HG03442 (cell line): Measurements from ENCODE around the gene CLEC16A.

Experiments used
- ATAC-seq: cut with Tn5 transposase; IDR thresholded peaks from one replicate; pipeline ENCODE4 v1.9.1; 2021; ENCODE audit warnings: mild to moderate bottlenecking, moderate library complexity; ENCODE audit not compliant: unreplicated experiment

Gene CLEC16A

DNA sequence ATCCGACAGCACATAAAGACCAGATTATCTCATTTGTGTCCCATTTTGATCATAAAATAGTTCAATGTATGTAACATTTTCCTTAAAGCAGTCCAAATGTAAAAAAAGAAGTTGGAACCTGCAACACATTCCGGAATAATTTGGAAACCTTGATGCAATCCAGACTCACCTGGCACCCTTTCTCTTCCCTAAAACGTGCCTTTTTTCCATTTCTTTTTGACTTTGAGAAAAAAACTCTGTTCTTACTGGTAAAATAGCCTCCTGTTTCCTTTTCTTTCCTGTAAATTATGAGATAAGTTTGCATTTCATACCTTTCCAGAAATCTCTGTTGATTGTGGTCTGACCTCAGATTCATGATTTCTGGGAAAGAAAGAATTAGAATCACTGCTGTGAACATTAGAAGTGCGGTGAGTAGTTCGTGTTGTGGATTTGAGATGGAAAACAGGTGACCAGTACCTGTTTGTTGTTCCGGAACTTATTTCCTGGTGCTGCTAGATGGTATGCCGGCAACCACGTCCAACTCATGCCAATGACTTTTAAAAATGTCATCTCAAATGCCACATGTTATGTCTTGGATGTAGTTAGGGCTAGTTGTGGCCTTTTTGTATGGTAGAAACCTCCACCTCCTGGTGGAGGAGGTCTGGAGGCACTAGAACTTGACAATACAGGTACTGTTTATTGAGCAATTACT lies 203.5 kb downstream of the CLEC16A start:
- no peak for ATAC-seq

DNA sequence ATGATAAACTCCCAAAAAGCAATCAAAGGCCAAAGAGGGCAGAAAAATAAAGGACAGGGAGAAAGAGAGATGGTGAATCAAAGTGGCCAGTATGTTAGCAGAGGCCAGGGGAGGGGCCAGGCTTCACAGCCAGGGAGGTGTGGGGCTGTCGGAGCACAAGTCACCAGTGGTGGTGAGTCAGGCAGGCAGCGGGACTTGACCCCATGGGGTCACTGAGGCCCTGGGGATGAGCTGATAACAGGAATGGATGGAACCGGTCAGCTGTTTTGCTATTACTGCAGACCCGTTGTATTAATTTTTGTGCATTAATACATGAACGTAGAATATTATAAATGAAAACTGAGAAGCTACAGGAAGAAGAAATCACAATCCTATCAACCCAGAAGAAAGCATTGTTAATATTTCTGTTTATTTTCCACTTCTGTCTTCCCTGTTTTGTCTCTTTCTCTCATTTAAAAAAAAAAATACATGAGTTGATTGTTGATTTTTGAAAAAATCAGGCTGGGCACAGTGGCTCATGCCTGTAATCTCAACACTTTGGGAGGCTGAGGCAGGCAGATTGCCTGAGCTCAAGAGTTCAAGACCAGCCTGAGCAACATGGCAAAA lies 204.8 kb downstream of the CLEC16A start:
- no peak for ATAC-seq

DNA sequence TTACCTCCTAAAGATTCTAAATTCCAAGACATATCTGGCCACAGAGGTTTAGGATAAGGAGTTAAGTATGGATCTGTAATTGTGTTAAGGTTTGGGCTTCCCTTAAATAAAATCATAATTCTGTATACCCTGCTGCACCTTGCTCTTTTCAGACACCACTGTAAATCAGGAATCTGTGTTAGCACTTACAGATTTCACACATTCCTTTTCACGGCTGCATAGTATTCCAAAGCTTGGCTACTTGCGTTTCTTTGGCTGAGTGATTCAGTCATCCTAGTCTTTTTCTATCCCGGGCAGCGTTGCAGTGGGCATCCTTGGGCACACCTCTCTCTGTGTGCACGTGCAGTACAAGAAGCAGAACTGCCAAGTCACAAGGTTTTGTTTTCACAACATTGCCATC lies 205.8 kb downstream of the CLEC16A start:
- no peak for ATAC-seq

DNA sequence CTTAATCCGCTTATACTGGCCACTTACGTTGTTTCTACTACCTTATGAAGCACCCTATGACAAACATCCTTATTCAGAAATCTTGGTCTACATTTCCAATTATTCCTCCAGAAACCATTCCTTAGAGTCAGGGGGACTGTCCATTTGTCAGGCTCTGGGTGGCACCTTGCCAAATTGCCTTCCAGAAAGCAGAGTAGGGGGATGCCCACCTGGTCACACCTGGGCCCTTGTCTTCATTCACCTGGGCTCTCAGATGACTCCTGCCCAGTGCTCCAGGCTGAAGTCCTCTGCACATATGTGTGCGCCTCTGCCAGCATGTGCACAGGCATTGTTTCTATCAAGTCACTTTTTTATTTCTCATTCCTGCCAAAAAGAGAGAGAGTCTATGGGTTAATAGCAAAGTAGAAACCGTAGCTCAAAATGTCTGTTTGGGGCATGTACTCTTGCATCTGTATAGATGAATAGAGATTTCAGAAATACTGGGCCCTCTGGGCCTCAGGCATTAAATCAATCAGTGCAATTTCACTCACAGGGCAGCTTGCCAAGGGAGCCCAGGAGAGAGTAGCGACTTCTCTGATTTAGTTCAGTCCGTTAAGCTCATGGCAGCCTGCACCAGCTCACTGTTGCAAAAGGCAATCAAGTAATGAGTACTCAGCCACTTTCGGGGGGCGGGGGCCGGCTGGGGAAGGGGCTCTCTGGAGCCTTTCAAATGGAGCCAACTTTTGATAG lies 207.0 kb downstream of the CLEC16A start:
- no peak for ATAC-seq

- ATAC-seq = no peak
Observed at GRCh38 chr16:11151885-11152629, 207.7 kb downstream of the CLEC16A start.

DNA sequence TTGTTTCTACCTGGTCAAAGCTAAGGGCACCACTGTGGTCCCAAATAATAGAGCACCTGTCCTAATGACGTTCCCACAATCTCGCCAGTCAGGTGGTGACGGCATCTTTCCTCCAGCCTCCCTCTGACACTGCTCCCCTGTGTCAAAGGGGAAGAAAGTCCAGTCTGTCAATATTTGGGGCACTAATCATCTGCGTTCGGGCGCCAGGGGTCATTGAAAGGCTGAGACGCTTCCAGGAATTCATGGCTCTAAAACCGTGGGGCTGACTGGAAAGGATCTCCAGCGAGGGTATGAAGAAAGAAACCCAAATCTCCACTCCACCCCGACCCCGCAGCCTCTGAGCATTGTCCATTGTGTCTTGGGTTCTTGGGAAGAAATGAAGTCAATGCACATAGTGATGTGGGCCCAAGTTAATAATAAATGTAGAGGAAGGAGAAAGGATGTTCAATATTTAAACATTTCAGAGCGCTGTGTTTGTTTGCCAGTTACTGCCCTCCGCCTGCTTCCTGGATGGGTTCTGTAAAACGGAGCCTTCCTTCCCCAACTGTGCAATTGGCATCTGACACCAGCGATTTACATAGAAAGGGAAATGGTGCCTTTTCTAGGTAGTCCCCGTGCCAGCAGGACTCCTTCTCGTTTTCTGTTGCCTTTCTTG lies 208.4 kb downstream of the CLEC16A start:
- ATAC-seq = no peak

- ATAC-seq = no peak
Observed at GRCh38 chr16:11155284-11155806, 211.0 kb downstream of the CLEC16A start.

DNA sequence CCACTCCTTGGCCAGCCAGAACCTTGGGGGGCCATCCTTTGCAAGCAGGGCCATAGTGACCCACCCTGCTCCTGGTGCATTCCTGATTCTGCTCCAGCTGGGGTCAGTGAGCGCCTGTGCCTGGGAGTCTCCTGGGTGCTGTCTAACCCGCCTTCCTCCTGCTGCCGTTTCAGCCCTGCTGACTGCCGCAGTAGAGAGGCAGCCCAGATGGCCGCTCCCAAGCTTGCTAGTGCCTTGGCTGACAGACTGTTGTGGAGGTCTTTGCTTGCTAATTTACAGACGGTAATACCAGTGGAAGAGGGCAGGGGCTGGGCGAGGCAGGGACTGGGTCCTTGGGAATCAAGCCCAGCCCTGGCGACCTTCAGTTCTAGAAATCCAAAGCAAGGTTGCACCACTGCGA lies 212.0 kb downstream of the CLEC16A start:
- no peak for ATAC-seq

DNA sequence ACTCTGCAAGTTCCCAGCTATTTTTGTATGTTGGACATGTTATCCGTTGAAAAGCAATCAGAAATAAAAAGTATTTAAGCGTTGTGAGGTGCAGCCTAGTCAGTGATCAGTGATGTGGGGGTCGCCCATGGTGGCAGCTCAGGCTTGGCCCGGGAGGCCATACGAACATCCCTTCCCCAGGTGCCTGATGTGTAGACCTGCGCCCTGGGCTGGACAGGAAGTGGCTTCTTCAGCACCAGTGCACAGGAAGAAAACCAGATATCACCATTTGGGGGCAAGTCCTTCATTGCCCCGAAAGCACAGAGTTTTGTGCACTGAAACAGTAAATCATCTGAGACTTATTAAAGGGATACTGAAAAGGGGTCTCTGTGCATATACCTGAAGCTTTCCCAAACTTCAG lies 212.8 kb downstream of the CLEC16A start:
- no peak for ATAC-seq

DNA sequence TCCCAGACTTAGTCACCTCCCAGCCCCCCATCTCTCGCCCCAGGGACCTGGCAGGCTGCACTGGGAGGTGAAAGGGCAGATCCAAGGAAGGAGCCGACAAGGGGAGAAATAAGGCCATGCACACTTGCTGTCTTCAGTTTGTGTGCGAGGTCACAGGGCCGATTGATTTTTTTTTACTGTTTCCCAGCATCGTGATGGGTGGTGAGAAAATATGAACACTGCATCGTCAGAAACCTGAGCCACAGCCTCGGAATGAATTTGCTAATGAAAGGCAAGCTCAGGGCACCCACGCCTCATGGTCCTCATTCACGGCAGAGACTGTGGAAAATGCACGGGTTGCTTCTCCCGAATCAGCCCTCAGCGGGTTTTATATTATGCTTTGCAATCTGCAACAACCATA lies 213.7 kb downstream of the CLEC16A start:
- no peak for ATAC-seq

GRCh38 chr16:11159282-11159681 lies 214.9 kb downstream of the CLEC16A start:
- ATAC-seq = no peak

GRCh38 chr16:11160676-11161115 lies 216.3 kb downstream of the CLEC16A start:
- no peak for ATAC-seq

GRCh38 chr16:11161439-11161838 lies 217.1 kb downstream of the CLEC16A start:
- no peak for ATAC-seq

- ATAC-seq = no peak
Observed at GRCh38 chr16:11161974-11162373, 217.6 kb downstream of the CLEC16A start.

DNA sequence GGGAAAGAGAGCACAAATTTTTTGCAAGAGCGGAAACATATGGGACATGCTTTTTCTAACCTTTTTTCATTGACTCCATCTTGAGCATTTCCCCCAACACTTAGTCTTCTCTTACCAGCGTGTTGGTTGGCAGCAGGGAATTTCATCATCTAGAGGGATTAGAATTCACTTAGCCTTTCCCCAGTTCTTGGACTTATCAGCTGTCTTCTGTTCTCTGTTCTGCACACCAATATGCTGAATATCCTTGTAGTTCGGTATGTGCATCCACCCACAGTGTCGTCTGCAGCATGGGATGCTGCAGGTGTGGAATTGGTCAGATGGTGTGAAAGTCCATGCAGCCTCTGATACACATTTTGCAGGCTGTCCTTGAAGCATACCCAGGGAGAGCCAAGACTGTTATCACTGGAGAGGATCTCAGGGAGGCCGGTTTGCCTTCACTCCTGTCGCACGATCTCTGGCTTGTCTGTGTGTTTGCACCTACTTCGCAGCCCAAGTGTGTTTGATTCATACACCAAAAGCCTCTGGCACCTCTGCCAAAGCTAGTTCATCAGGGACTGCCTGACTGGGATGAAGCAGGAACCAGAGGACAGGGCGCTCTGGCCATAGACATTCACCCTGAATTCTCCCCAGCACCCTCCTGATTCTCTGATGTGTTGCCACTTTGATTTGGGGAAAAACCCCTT lies 218.4 kb downstream of the CLEC16A start:
- no peak for ATAC-seq

GRCh38 chr16:11163761-11164261 lies 219.4 kb downstream of the CLEC16A start:
- no peak for ATAC-seq

GRCh38 chr16:11164482-11165270 lies 220.3 kb downstream of the CLEC16A start:
- ATAC-seq = no peak

- no peak for ATAC-seq
Observed at GRCh38 chr16:11165349-11165748, 221.0 kb downstream of the CLEC16A start.
